Measurements from ENCODE around the gene NFE2L3. TPM values are rescaled to one million over a fixed set of nuclear protein-coding genes. Genes with fewer than 3 reads are reported as not detected.

The NFE2L3 gene
- polyA plus RNA-seq, 1 experiment = 63.5 TPM

DNA sequence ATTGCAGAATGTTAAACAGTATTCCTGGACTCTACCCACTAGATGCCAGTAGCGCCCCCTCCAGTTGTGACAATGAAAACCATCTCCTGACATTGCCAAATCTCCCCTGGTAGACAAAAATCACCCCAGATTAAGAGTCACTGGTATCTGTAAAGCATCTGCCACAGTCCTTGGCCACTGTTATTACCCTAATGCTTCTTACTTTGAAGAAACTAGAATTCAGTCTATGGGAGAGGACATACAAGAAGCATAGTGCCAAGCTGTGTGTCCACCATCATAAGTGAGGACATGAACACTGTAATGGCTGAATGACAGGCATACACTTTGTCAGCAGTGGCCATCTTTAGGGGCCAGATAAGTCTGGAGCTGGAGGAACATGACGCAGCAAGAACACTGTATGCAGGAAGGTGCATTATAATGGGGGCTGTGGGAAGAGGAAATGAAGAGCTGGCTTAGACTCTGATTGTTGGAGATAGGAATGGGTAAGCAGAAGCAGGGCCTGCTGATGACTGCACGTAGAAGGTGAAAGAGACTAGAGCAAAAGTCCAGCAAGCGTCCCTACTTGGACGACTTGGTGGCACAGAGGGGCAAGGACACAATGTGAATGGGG is 82.0 kb downstream of the NFE2L3 start:
- Histone ChIP-seq H3K27ac (ENCODE audit: low read depth, low read length) (no peak overlapping the region), H3K9me3 (ENCODE audit: control insufficient read depth, insufficient read depth, low read length) (no peaks in the 10 kb centered on the region), H3K4me3 (ENCODE audit: low read depth, low read length) (no peak overlapping the region), H3K27me3 (ENCODE audit: control insufficient read depth, insufficient read depth, low read length) (no peaks in the 10 kb centered on the region)
- no peak for DNase-seq (ENCODE audit: low read depth, low spot score)
- TF ChIP-seq CTCF (IDR thresholded peaks at IDR 0.05; ENCODE audit: low read depth, low read length) = no peak
- POLR2A ChIA-PET = no interaction called here
- CTCF ChIA-PET = no interaction called here

Other genes with a start within 250 kb of the NFE2L3 start
- gene HNRNPA2B1, start 48.5 kb downstream of the NFE2L3 start, polyA plus RNA-seq (2011; rRNA removed) = 354 and 493 TPM in 2 replicates
- gene CBX3, start 49.5 kb downstream of the NFE2L3 start, polyA plus RNA-seq (2011; rRNA removed) = 115 and 174 TPM in 2 replicates
- gene SNX10, start 139.7 kb downstream of the NFE2L3 start, polyA plus RNA-seq (2011; rRNA removed) = not detected in 2 replicates